GM21723 (cell line): Measurements from ENCODE around the gene IGLON5.

ENCODE experiments used
- ATAC-seq: cut with Tn5 transposase; IDR thresholded peaks from one replicate; pipeline ENCODE4 v1.9.1; 2021; ENCODE audit warnings: mild to moderate bottlenecking, moderate library complexity; ENCODE audit not compliant: unreplicated experiment

IGLON5 gene

DNA sequence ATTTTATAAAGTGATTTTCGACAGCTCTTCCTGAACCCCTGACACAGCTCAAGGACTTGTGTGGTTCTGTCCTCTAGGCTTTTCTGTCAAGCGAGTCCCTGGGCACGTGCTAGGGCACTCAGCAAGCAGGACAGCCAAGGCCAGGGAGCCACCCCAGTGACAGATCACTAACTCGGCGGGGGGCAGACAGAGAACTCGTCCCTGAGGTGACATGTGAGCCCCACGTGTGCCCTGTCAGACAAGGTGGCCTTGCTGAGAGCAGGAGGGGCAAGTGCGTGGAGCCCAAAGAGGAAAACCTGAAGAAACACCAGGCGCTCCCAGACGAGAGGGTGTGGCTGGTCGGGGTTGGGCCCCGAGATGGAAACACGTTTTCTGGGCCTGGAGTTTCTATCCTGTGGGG lies 49.8 kb downstream of the IGLON5 start:
- ATAC-seq, result no peak

DNA sequence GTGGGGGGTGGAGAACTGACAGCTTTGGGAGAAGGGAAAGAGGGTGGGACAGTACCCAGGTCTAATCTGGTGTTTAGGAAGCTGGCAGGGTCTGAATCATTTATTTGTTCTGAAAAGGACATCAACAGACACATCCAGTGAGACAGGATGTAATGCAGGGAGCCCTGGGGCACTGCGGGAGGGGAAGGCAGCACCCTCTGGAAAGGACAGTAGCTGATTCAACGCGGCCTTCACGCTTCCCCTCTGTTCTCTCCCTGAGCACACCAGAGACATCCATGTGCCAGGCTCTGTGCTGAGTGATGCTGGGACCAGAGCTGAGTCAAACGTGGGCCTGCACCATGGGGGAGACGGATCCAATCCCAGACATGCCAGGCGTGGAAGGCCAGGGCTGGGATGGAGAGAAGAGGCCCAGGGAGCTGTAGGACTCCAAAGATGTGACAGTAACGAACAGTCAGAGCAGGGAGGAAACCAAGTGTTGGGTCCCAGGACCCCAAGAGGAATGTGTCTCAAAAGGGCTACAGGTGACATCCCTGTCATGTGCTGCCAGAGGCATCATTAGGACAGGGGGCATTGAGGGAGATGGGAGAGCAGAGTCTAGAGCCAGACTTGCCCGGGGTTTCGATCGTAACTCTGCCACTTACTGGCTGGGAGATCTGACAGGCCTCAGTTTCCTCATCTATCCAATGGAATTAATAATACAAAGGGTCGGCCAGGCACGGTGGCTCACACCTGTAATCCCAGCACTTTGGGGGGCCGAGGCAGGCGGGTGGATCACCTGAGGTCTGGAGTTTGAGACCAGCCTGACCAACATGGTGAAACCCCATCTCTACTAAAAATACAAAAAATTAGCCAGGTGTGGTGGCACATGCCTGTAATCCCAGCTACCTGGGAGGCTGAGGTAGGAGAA lies 53.0 kb downstream of the IGLON5 start:
- no peak for ATAC-seq

DNA sequence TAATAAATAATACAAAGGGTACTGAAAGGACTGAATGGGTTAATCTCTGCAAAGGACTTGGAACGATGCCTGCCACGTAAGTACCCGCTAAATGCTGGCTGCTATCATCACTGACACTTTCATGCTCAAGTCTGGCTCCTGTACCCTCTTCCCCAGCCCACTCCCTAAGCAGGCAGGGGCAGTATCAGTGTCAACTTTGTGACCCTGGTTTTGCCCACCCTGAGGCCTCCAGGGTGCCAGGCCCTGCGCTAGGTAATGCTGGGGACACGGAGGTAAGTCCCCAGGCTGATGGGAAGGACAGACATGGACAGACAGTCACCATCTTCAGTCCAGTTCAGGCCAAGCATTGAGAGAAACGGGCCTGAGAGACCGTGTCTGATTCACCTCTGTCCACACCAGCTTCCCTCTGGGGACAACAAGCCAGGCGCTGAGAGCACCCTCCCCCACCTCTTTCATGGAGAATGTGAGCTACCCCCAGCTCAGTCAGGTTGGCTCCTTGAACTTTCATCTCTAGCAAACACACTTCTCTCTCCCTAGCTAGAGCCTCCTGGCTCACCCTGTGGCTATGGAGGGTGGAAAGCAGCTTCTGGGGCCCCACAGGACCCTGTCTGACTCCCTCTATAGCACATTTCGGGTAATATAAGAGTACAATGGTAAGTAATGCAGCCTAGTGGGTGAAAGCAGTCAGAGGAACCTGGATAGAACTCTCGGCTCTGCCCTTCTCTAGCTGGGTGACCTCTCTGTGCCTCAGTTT lies 53.9 kb downstream of the IGLON5 start:
- no peak for ATAC-seq

DNA sequence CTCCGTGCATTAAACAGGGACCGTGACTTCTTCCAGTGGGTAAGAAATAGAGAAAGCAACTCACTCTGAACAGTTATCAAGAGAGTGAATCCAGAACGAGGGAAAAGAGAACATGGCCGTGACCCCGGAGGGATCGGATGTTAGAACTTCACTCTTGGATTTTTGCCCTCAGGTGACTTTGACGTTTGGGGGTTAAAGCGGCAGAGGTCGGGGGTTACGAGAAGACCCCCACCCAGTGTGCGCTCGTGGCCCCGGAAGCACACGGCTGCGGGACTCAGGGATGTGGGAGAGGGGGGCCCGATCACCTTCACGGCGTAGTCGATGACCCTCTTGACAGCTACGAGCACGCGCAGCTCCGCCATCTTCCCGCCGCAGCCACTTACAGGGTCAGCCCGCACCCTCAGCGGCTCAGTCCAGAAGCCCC lies 54.5 kb downstream of the IGLON5 start, which contains the start of gene ETFB:
TSS of gene ETFB (minus strand) at position 424 of the 424 bp plus-strand sequence. CDS start at position 362, 62 bp downstream.
- no peak for ATAC-seq

DNA sequence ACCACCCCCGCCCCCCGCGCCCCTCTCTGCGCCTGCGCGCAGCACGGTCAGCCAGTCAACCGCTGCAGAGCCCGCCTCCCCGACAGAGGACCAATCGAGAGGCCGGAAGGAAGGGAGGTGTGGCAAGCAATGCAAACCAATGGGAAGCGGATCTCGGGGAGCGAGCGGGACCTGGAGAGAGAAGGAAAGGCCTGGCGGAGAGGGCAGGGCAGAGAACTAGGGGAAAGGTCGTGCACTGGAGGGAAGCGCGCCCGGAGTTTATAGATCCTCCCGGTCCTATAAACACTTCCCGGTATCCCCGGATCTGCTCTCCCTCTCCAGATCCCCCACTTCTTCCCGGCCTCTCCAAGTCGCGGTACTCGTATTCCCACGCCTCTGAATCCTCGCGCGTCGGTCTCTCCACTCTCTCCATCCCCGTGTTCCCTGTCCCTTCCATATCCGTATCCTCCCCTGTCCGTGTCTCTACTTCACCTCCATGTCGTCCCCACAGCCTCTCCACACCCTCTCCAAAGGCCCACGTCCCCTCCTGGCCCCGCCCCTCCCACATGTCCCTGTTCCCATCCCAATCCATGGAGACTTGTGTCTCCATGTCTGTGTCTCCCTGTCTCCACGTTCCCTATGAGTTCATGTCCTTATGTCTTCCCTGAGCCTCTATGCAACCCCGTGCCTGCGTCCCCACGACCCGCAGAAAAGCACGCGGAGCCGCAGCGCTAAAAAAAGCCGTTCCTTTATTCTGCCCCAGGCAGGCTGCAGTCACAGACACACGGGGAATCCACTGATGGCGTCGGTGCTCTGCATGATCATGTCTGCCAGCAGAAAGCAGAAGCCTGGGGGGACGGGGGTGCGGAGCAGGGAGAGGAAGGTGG lies 55.2 kb downstream of the IGLON5 start:
- ATAC-seq, result peak; percentile 46

DNA sequence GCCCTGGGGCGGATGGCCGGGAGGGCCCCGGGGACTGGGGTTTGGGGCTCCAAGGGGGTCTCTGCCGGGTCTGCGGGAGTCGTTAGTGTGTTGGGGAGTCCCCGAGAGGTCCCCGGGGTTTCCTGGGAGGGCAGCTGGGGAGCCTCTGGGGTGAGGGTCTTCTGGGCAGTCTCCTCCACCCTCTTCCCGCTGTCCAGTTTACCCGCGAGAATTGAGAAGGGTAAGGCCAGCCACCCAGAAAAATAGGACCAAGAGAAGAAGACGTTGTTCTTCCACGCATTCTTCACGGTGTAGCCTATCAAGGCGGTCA lies 55.8 kb downstream of the IGLON5 start:
- ATAC-seq, result peak; percentile 13

DNA sequence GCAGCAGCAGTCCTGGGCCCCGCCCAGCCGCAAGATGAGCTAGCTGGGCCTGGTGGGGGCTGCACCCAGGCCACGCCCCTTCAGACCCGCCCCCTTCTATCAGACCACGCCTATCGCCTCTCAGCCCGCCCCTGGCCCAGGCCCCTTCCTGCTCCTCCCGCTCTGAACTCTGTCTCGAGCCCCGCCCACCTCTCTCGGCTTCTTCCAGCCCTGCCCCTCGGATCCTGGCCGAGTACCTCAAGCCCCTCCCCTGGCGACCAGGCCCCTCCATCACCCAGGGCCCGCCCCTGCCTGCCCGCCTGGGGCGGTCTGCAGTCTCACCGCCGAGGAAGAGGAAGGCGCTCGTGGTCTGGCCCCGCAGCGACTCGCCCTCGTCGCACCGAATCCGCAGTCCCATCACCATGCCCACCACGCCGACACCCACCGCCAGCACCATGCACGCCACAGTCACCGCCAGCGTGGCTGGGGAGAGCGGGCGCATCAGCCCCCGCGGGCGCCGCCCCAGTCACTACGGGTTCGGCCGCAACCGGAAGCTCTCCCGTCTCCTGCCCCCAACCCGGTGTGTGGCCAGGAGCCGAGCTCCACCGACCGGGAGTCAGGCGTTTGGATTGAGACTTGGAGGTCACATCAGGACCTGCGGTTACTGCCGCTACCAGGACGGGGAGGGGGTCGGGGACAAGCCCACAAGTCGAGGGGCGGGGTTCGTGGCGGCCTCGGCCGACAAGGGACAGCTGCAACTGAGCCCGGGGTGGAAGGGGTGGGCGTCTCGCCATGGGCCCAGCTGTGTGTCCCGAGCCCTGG lies 56.3 kb downstream of the IGLON5 start:
- ATAC-seq, result peak; percentile 74

DNA sequence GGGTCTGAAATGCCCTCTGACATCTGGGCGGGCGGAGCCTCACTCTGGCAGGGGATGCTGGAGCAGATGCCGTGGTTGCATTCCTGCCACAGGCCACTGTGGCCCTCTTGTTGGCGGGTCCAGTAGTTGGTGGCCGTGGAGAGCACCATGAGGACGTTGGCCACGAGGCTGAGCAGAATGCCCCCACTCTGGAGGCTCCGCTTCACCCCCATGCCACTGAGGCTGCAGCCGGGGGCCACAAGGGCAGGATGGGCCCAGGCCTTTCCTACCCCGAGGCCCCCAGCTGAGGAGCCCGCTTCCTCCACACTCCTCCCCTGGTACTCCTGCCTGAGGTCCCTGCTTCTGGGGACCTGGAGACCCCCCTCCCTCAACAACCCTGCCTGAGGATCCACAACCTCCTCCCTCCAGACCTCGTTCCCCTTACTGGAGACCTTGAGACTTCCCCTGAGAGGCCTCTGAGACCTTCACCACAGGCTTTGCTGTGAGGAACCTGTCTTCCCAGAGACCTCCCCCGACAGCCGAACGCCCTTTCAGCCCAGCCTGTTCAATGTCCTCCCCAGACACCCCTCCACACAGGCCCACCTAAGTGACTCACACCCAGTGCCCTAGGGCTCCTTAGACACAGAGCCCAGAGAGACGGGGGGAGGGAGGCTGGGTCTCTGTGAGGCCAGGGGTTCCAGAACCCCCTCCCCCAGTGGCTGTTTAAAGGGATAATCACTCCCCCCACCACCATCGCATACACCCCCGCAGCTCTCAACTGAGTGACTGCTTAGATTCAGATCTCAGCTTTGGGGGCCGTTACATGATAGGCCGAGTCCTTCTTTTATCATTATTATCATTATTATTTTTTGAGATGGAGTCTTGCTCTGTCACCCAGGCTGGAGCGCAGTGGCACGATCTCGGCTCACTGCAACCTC lies 57.2 kb downstream of the IGLON5 start, which contains the start of gene CLDND2:
TSS of gene CLDND2 (minus strand) at position 638 of the 917 bp plus-strand sequence. CDS start at position 212, 426 bp downstream.
- ATAC-seq, result no peak

DNA sequence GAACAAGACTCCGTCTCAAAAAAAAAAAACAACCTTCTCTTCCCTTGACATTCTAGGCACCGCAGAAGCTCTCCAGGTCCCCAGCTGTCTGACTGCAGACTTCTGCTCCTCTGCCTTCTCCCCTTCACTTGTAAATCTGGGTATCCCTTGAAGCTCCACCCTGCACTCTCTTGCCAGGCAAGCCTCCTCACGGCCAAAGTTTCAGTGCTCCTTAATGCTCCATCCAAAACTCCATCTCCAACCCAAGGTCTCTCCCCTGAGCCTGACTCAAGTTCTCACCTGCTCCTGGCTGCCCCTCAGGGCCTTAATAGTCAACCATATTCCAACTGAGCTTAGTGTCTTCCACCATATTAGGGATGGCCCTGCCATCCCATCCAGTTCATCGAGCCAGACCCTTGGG lies 58.8 kb downstream of the IGLON5 start:
- ATAC-seq, result no peak

DNA sequence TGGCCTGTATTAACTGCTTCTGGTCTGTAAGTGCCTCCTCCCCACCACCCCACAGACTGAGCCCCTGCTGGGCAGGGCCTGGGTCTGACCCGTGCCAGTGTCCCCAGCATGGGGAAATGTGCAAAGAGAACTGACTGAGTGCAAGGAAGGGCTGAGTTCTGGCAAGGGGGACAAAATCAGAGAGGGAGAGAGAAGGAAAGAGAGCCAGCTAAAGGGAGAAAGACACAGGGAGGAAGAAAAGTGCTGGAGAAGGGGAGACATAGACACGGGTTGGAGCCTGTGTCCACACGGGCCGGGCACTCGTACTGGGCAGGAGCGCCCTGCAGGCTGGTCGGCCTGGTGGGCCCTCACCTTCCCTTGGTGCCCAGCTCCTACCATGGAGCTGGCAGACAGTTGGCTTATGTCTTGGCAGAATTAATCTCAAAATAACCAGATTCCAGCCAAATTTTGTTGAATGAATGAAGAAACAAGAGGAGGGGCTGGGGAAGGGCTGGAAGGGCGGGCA lies 59.8 kb downstream of the IGLON5 start:
- ATAC-seq, result no peak

DNA sequence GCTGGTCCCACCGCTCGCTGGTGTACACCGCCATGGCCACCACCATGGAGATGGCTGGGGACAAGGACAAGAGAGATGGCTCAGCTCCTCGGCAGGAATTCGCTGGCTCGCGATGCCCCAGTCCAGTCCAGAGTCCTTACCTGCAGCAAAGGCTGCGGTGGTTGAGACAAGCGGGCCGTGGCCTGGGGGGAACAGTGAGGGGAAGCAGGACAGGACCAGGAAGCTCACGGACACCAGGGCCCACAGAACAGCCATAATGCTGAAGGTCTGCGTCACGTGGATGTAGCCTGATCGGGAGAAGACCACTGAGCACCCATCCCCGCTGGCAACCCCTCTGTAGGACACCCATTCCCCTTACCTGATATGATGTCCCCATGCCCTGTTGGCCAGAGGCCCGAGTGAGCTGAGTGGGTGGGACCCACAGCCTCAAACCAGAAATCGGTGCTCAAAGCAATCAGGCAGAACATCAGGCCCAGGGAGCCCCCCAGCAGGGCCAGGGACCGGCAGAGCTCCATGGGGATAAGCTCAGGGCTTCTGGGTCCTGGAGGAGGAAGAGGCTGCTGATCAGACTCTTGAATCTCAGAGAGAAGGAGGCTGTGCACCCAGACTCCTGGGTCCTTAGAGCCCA lies 60.7 kb downstream of the IGLON5 start:
- no peak for ATAC-seq

DNA sequence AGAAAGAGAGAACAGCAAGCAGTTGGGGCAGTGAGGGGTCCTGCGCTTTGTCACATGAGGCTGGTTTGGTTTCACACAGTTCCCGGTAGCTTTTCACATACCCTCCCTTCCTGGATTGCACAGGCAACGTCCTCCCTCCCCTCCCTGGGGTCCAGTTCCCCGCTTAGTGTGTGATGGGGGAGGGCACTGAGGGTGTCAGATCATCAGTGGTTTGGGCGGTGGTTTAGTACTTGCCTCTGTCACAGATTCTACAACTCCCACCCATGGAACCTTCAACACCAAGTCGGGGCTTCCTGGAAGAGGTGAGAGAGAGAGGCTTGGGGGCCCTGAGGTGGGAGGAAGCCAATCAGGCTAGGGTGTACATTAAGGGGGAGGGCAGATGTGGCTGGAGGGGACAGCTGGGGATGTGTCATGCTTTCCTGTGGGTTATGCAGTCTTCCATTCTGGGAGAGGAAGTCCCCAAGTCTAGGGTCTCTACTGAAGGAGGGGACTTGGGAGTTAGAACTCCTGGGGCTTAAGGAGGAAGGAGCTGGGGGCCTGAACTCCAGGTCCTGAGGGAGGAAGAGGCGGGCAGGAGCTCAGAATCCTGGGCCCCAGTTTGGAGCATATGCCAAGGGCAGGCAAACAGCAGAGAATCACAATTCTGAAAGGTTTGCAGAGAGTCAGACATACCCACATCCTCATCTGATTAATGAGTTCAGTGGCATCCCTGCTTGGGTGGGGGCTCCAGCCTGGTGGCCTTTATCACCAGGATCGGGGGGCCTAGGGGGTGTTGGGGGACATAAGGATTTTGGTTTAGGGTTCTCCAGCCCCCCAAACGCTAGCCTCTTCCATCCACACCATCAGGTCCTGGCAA lies 61.4 kb downstream of the IGLON5 start, which contains the start of gene NKG7:
TSS of gene NKG7 (minus strand) at position 6 of the 856 bp plus-strand sequence. CDS start 119 bp downstream, outside the sequence.
- no peak for ATAC-seq

DNA sequence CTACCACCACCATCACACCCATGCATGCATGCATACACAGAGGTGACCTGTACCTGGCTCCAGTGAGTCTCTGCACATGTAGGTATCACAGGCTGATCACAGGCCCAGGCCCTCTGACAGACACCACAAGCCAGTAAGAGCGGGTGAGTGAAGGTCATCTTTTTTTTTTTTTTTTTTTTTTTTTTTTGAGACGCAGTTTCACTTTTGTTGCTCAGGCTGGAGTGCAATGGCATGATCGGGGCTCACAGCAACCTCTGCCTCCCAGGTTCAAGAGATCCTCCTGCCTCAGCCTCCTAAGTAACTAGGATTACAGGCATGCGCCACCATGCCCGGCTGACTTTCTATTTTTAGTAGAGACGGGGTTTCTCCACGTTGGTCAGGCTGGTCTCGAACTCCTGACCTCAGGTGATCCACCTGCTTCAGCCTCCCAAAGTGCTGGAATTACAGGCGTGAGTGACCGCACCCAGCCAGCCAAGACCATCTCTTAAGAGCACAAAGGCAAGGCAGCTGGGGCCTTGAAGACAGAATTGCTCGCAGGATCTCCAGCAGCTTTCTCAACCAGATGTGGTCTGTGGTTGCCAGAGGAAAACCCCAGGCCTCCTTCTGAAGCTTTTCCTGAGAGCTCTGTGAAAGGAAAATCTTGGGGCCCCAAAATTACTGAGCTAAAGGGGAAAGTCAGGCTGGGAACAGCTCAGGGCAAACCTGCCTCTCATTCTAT lies 64.2 kb downstream of the IGLON5 start:
- no peak for ATAC-seq

DNA sequence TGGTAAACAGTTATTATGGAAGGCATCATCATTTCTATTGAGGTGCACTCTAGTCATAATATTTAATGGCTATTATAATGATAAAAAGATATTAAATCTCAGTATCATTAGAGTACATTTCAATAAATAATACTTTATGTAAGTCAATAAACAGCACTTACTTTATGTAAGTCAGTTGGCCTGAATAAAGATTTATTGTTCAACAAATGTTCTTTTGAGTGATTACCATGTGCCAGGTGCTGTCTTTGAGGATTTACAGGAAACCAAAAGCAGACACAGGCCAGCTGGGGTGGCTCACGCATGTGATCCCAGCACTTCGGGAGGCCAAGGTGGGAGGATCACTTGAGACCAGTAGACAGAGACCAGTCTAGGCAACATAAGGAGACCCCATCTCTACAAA lies 66.0 kb downstream of the IGLON5 start:
- ATAC-seq, result no peak

DNA sequence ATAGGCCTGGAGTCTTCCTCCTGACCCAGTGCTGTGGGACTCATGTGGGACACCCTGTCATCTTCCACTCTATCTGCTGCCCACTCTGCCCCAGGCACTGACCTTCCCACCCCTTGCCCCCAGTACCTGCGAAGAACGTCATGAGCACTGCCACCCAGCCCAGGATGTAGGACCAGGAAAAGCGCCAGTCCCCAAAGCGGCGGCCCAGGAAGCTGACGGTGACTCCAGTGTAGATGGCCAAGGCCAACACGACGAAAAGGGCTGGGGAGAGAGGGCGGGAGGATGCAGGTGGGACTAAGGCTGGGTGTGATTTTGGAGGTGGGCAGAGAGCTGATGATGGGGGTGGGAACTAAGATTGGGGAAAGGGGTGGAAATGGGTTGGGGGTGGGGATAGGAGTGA lies 68.9 kb downstream of the IGLON5 start:
- ATAC-seq, result no peak
